ENCODE data around the gene TMEM72.

GRCh38 chr10:44921061-44921460, 9.9 kb downstream of the TMEM72 start:
- TF ChIP-seq POLR2A (IDR thresholded peaks at IDR 0.05) (no peak), CTCF (IDR thresholded peaks at IDR 0.05) (no peak)

Measured in vagina (tissue), 2 donors.